Measurements from ENCODE around the gene ASPDH. TPM values are rescaled to one million over a fixed set of nuclear protein-coding genes. Genes with fewer than 3 reads are reported as not detected.

Gene ASPDH
- total and polyA plus RNA-seq, 2 donors (not counting 3 experiments of a cell fraction or from before 2014, with no cell fraction given), result not detected

DNA sequence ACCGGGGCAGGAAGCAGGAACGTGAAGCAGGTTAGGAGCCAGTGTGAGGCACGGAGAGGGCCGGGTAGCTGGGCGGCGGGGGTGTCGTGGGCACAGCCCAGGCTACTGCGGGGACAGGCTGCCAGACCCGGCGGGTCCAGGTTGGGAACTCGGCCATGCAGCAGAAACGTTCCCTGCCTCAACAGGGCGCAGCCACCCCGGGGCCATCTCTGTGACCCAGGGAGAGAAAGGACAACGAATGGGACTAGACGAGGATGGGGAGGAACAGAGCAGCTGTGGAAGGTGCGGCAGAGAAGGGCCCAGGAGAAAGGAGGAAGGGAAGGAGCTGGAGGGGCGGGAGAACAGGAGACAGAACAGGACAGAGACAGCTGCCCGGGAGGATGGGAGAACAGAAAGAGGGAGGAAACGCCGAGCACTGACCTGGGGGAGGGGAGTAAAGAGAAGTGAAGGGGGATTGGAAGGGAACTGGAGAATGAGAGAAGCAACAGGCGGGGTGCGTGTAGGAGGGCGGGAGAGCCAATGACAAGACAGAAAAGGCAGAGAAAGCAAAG, 24.2 kb downstream of the ASPDH start:
- FAIRE-seq, result no peak

DNA sequence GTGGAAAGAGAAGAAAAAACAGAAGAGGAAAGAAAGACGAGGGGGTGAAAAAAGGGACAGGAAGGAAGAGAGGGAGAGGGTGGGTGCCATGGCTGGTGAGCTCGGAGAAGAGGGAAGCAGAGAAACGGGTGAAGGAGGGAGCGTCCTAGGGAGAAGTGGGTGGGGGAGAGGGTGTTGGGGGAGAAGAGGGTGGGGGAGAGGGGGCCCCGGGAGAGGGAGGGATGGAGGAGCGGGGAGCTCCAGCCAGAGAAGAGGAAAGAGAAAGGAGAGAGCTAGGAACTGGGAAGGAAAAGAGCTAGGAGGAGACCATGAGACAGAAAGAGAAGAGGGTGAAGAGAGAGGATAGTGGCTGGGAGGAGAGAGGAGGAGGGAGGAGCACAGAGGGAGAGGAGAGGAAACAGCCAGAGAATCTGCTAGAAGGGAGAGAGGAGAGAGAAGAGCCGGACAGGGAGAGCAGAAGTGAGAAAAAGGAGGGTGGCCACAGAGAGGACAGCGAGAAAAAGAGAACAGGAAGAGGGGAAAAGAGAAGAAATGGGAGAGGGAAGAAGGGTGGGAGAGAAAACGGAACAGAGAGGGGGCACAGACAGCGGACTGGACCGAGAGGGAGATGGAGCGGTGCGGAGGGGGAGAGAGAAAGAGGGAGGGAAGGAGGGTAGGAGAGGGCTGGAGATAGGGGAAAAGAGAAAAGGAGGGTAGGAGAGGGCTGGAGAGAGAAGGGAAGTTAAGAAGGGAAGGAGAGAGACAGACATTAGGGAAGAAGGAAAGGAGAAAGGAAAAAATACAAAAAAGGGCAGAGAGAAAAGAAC, 25.1 kb downstream of the ASPDH start:
- dilution Hi-C loops (cut with MboI; ENCODE audit: extremely low pct_ligation_motif_present, low sequenced_read_pairs) (no loop called here), intact Hi-C loops (cut with micrococcal nuclease) (no loop called here)
- H3K36me3 ChIP-seq (ENCODE audit: control insufficient read depth in 2 of 2, extremely low read depth in 1 of 2, insufficient read depth in 2 of 2, low read length in 2 of 2), result peaks cover 0 to 2% of the 10 kb centered on the region in 2 experiments
- no peak overlapping the region for H2AFZ ChIP-seq (ENCODE audit: low read depth, low read length)
- no peak overlapping the region for H3K27ac ChIP-seq (ENCODE audit: insufficient read depth, low read depth, low read length)
- TF ChIP-seq POLR2AphosphoS5 (IDR thresholded peaks at IDR 0.05; ENCODE audit: insufficient read depth, low read depth, low read length) (no peak), POLR2A (IDR thresholded peaks at IDR 0.05; ENCODE audit: low read depth, low read length) (no peak), JUN (IDR thresholded peaks at IDR 0.05; ENCODE audit: borderline replicate concordance, insufficient read depth, insufficient read length, low read depth) (no peak), GATA2 (IDR thresholded peaks at IDR 0.05; ENCODE audit: insufficient read depth, insufficient read length, low read depth, low read length) (no peak), MYC (IDR thresholded peaks at IDR 0.05; ENCODE audit: low read depth, low read length) (no peak), MAX (IDR thresholded peaks at IDR 0.05; ENCODE audit: insufficient read depth, insufficient read length) (no peak)
- H3K9me1 ChIP-seq (replicated peaks; ENCODE audit: control insufficient read depth, extremely low read depth, insufficient read depth, low read length), result no peaks in the 10 kb centered on the region
- H3K9me3 ChIP-seq (replicated peaks; ENCODE audit: control insufficient read depth, insufficient read depth, low read length), result no peaks in the 10 kb centered on the region
- CTCF ChIA-PET, result interaction anchor here (1.1 kb wide), 1 partner anchor 10 kb away, joined by 3 read pairs; no protein-coding TSS in a partner anchor
- no peak overlapping the region for H3K9ac ChIP-seq (replicated peaks; ENCODE audit: extremely low read depth, insufficient read depth, low read length)
- no peaks in the 10 kb centered on the region for H3K4me1 ChIP-seq (ENCODE audit: control insufficient read depth, extremely low read depth, insufficient read depth, low read length)
- no peaks in the 10 kb centered on the region for H3K79me2 ChIP-seq (ENCODE audit: control insufficient read depth, insufficient read depth, low read length)
- H3K4me3 ChIP-seq (replicated peaks in 1 of 3; ENCODE audit: insufficient read depth in 1 of 3, low read depth in 1 of 3, low read length in 3 of 3), result no peak overlapping the region
- no peak for DNase-seq (ENCODE audit: low read depth, low spot score)
- no peak for FAIRE-seq
- peaks cover 10 to 12% of the 10 kb centered on the region in 2 experiments for H3K27me3 ChIP-seq (ENCODE audit: control insufficient read depth in 2 of 2, insufficient read depth in 2 of 2, low read length in 2 of 2)
- H4K20me1 ChIP-seq (replicated peaks; ENCODE audit: control insufficient read depth, extremely low read depth, insufficient read depth, low read length), result no peaks in the 10 kb centered on the region
- H3K4me2 ChIP-seq (ENCODE audit: insufficient read depth, low read length), result no peak overlapping the region
- POLR2A ChIA-PET, result interaction anchor here (0.7 kb wide), 1 partner anchor 216 kb away, joined by 3 read pairs; no protein-coding TSS in a partner anchor
- BruUV-seq (replicated peaks), result no TSS peak

More for the DNA sequence above, 24.2 kb downstream of the ASPDH start:
- Histone ChIP-seq H3K4me1 (ENCODE audit: control insufficient read depth, extremely low read depth, insufficient read depth, low read length) (no peaks in the 10 kb centered on the region), H2AFZ (ENCODE audit: low read depth, low read length) (no peak overlapping the region), H3K27me3 (ENCODE audit: control insufficient read depth in 2 of 2, insufficient read depth in 2 of 2, low read length in 2 of 2) (peaks cover 10 to 12% of the 10 kb centered on the region in 2 experiments), H3K9me3 (replicated peaks; ENCODE audit: control insufficient read depth, insufficient read depth, low read length) (no peaks in the 10 kb centered on the region), H3K36me3 (ENCODE audit: control insufficient read depth in 2 of 2, extremely low read depth in 1 of 2, insufficient read depth in 2 of 2, low read length in 2 of 2) (no peaks in the 10 kb centered on the region), H3K27ac (ENCODE audit: insufficient read depth, low read depth, low read length) (no peak overlapping the region), H3K79me2 (ENCODE audit: control insufficient read depth, insufficient read depth, low read length) (no peaks in the 10 kb centered on the region), H3K9ac (replicated peaks; ENCODE audit: extremely low read depth, insufficient read depth, low read length) (no peak overlapping the region), H3K4me2 (ENCODE audit: insufficient read depth, low read length) (no peak overlapping the region), H4K20me1 (replicated peaks; ENCODE audit: control insufficient read depth, extremely low read depth, insufficient read depth, low read length) (no peaks in the 10 kb centered on the region), H3K4me3 (replicated peaks in 1 of 3; ENCODE audit: insufficient read depth in 1 of 3, low read depth in 1 of 3, low read length in 3 of 3) (no peak overlapping the region), H3K9me1 (replicated peaks; ENCODE audit: control insufficient read depth, extremely low read depth, insufficient read depth, low read length) (no peaks in the 10 kb centered on the region)
- POLR2A ChIA-PET, result no interaction called here
- DNase-seq (ENCODE audit: low read depth, low spot score), result no peak
- CTCF ChIA-PET, result interaction anchor here (1.1 kb wide), 1 partner anchor 11 kb away, joined by 3 read pairs; no protein-coding TSS in a partner anchor
- no peak for TF ChIP-seq MAX (IDR thresholded peaks at IDR 0.05; ENCODE audit: insufficient read depth, insufficient read length)
- no peak for TF ChIP-seq GATA2 (IDR thresholded peaks at IDR 0.05; ENCODE audit: insufficient read depth, insufficient read length, low read depth, low read length)
- no peak for TF ChIP-seq JUN (IDR thresholded peaks at IDR 0.05; ENCODE audit: borderline replicate concordance, insufficient read depth, insufficient read length, low read depth)
- no TSS peak for BruUV-seq (replicated peaks)
- dilution Hi-C loops (cut with MboI; ENCODE audit: extremely low pct_ligation_motif_present, low sequenced_read_pairs) (no loop called here), intact Hi-C loops (cut with micrococcal nuclease) (no loop called here)

Measured in endothelial cell of umbilical vein (primary cell).